ENCODE measurements around the gene SDHA.
"Not testable (repeated sequence)": the region's sequence is repeated elsewhere in the genome, so short reads cannot be mapped to it uniquely, and the experiment has no call there.

GRCh38 chr5:303741-304140, 85.6 kb downstream of the SDHA start:
- TF ChIP-seq CTCF (IDR thresholded peaks at IDR 0.05); POLR2AphosphoS5 (IDR thresholded peaks at IDR 0.05; ENCODE audit: insufficient read depth in 1 of 2, low read depth in 1 of 2): not testable (repeated sequence)
